H1 (cell line): ENCODE results near the gene TTC39A. TPM values are rescaled to one million over a fixed set of nuclear protein-coding genes. Genes with fewer than 3 reads are reported as not detected.

ENCODE experiments used
- CTCF ChIA-PET: fragments of 300-600 bp; sonication (Branson Sonifier 250); formaldehyde crosslinking; loops from one replicate; lab custom pipeline; 2021; ENCODE audit not compliant: partially characterized antibody; lab: Charles Lee
- POLR2A ChIA-PET: fragments of 300-600 bp; sonication (Branson Sonifier 250); formaldehyde crosslinking; loops from one replicate; lab custom pipeline; 2021; ENCODE audit warnings: inconsistent platforms; ENCODE audit not compliant: partially characterized antibody; lab: Charles Lee
- DNase-seq, 2 experiments: peaks; one replicate each; pipeline versions ENCODE4 v3.0.0 to v3.0.0-alpha.2; 2010 to 2022; ENCODE audit warnings: low spot score in 2 of 2, low read depth in 1 of 2, mixed read lengths in 1 of 2
- FAIRE-seq: peaks from 2 replicates; lab custom pipeline; 2011; peaks lifted over from hg19 to GRCh38; lab: Jason Lieb, UNC
- H2AFZ ChIP-seq: 2 replicates; pipeline ENCODE4 v1.8.1; 2012; ENCODE audit warnings: low read length, inconsistent platforms
- H2AK5ac ChIP-seq: 2 replicates; pipeline ENCODE4 v1.6.1; 2013; ENCODE audit warnings: low read depth, low read length
- H2BK120ac ChIP-seq: replicated peaks from 2 replicates; pipeline ENCODE3; 2013; ENCODE audit warnings: low read depth, low read length, inconsistent platforms
- H2BK12ac ChIP-seq: 2 replicates; pipeline ENCODE4 v1.6.1; 2013; ENCODE audit warnings: low read depth, low read length
- H2BK15ac ChIP-seq: 2 replicates; pipeline ENCODE4 v1.6.1; 2013; ENCODE audit warnings: low read length
- H2BK20ac ChIP-seq: 2 replicates; pipeline ENCODE4 v1.6.1; 2013; ENCODE audit warnings: low read length
- H2BK5ac ChIP-seq: 2 replicates; pipeline ENCODE4 v1.6.1; 2013; ENCODE audit warnings: low read depth, low read length
- H3K14ac ChIP-seq: 2 replicates; pipeline ENCODE4 v1.6.1; 2013; ENCODE audit warnings: inconsistent platforms; ENCODE audit not compliant: insufficient read length
- H3K18ac ChIP-seq: 2 replicates; pipeline ENCODE4 v1.6.1; 2013; ENCODE audit warnings: low read length; ENCODE audit errors: extremely low read depth
- H3K23ac ChIP-seq: 2 replicates; pipeline ENCODE4 v1.6.1; 2013; ENCODE audit warnings: inconsistent platforms; ENCODE audit not compliant: insufficient read length
- H3K23me2 ChIP-seq: 2 replicates; pipeline ENCODE4 v1.6.1; 2013; ENCODE audit warnings: low read depth, low read length
- H3K27ac ChIP-seq: 2 replicates; pipeline ENCODE4 v1.6.1; 2011; ENCODE audit warnings: low read depth, low read length, inconsistent platforms
- H3K27me3 ChIP-seq, 4 experiments: replicated peaks in 1 of 4; 1 replicate in 1 of 4; 2 replicates in 3 of 4; pipeline versions ENCODE4 v1.6.1 to v1.8.1; 2011 to 2013; ENCODE audit warnings: low read length in 3 of 4, mild to moderate bottlenecking in 3 of 4, inconsistent platforms in 2 of 4, mixed read lengths in 2 of 4, moderate library complexity in 1 of 4; ENCODE audit not compliant: control insufficient read depth in 3 of 4, insufficient read depth in 3 of 4; ENCODE audit errors: extremely low read depth in 1 of 4
- H3K36me3 ChIP-seq, 4 experiments: 2 replicates each; pipeline versions ENCODE4 v1.6.1 to v1.8.1; 2011 to 2013; ENCODE audit warnings: mild to moderate bottlenecking in 4 of 4, low read length in 3 of 4, moderate library complexity in 2 of 4, control low read depth in 1 of 4, inconsistent platforms in 1 of 4; ENCODE audit not compliant: insufficient read depth in 4 of 4, control insufficient read depth in 2 of 4
- H3K4ac ChIP-seq: replicated peaks from 2 replicates; pipeline ENCODE3; 2013; ENCODE audit warnings: low read length, low read depth, mixed read lengths, inconsistent platforms; ENCODE audit not compliant: insufficient read length
- H3K4me1 ChIP-seq, 4 experiments: replicated peaks in 1 of 4; 1 replicate in 1 of 4; 2 replicates in 3 of 4; pipeline versions ENCODE4 v1.6.1 to v1.8.1; 2011 to 2013; ENCODE audit warnings: low read length in 3 of 4, inconsistent platforms in 2 of 4, mixed read lengths in 1 of 4; ENCODE audit not compliant: insufficient read depth in 4 of 4, control insufficient read depth in 3 of 4
- H3K4me2 ChIP-seq, 2 experiments: 2 replicates each; pipeline versions ENCODE4 v1.6.1 to v1.8.1; 2011 to 2013; ENCODE audit warnings: low read depth in 2 of 2, low read length in 2 of 2, control low read depth in 1 of 2, inconsistent platforms in 1 of 2, mild to moderate bottlenecking in 1 of 2; ENCODE audit not compliant: insufficient read depth in 1 of 2
- H3K4me3 ChIP-seq, 4 experiments: fragments of 200-600, 300-600 bp in 1 of 4; sonication (generic), shearing (Covaris generic), sonication (Bioruptor Twin) in 1 of 4; 2 replicates each; pipeline versions ENCODE4 v1.5.1 to v1.8.1; 2011 to 2016; ENCODE audit warnings: low read length in 4 of 4, low read depth in 3 of 4, control low read depth in 2 of 4, inconsistent platforms in 2 of 4, mild to moderate bottlenecking in 2 of 4, mixed read lengths in 1 of 4, moderate library complexity in 1 of 4; ENCODE audit not compliant: insufficient read depth in 2 of 4; ENCODE audit errors: extremely low read depth in 1 of 4
- H3K56ac ChIP-seq: replicated peaks from 2 replicates; pipeline ENCODE3; 2013; ENCODE audit warnings: low read depth, mild to moderate bottlenecking, mixed read lengths, low read length, inconsistent platforms; ENCODE audit not compliant: insufficient read length
- H3K79me1 ChIP-seq: 2 replicates; pipeline ENCODE4 v1.6.1; 2013; ENCODE audit warnings: low read depth, low read length, control low read depth
- H3K79me2 ChIP-seq, 2 experiments: 2 replicates each; pipeline versions ENCODE4 v1.6.1 to v1.8.1; 2012 to 2013; ENCODE audit warnings: low read length in 2 of 2, mild to moderate bottlenecking in 2 of 2, inconsistent platforms in 1 of 2; ENCODE audit not compliant: insufficient read depth in 2 of 2, control insufficient read depth in 1 of 2
- H3K9ac ChIP-seq, 4 experiments: replicated peaks in 1 of 4; 1 replicate in 1 of 4; 2 replicates in 3 of 4; pipeline versions ENCODE4 v1.6.1 to v1.8.1; 2011 to 2013; ENCODE audit warnings: low read depth in 3 of 4, low read length in 3 of 4, control low read depth in 2 of 4, mild to moderate bottlenecking in 2 of 4, moderate library complexity in 2 of 4, inconsistent platforms in 1 of 4; ENCODE audit errors: extremely low read depth in 1 of 4
- H3K9me3 ChIP-seq, 2 experiments: 2 replicates each; pipeline versions ENCODE4 v1.6.1 to v1.8.1; 2012 to 2013; ENCODE audit warnings: mild to moderate bottlenecking in 2 of 2, moderate library complexity in 2 of 2, control low read depth in 1 of 2, inconsistent platforms in 1 of 2, low read depth in 1 of 2, low read length in 1 of 2, mixed read lengths in 1 of 2; ENCODE audit not compliant: insufficient read depth in 2 of 2
- H4K20me1 ChIP-seq, 2 experiments: replicated peaks in 1 of 2; 2 replicates each; pipeline versions ENCODE3 to v1.8.1; 2011 to 2013; ENCODE audit warnings: inconsistent platforms in 2 of 2, low read length in 2 of 2, mild to moderate bottlenecking in 1 of 2; ENCODE audit not compliant: insufficient read depth in 2 of 2, control insufficient read depth in 1 of 2
- H4K5ac ChIP-seq: 2 replicates; pipeline ENCODE4 v1.6.1; 2013; ENCODE audit warnings: low read length, low read depth, mixed read lengths, inconsistent platforms; ENCODE audit not compliant: insufficient read length
- H4K8ac ChIP-seq: 2 replicates; pipeline ENCODE4 v1.8.0; 2013; ENCODE audit warnings: mild to moderate bottlenecking, moderate library complexity, low read length, inconsistent platforms; ENCODE audit not compliant: insufficient read depth; ENCODE audit errors: extremely low read depth
- H4K91ac ChIP-seq: replicated peaks from 2 replicates; pipeline ENCODE3; 2013; ENCODE audit warnings: low read length, mixed read lengths, inconsistent platforms; ENCODE audit not compliant: insufficient read length
- BACH1 ChIP-seq: IDR thresholded peaks from 2 replicates; pipeline ENCODE4 v1.6.1; 2012; ENCODE audit warnings: low read length, improper control_type of control experiment
- CBX5 ChIP-seq: fragments of 300-800, 300-1000 bp; sonication (generic); IDR thresholded peaks from 2 replicates; pipeline ENCODE4 v1.7.1; 2016; ENCODE audit warnings: antibody characterized with exemption, low read length, low read depth
- EP300 ChIP-seq, 2 experiments: IDR thresholded peaks; 1 replicate in 1 of 2; 2 replicates in 1 of 2; pipeline ENCODE4 v1.6.1; 2011 to 2012; ENCODE audit warnings: low read depth in 2 of 2, low read length in 2 of 2, mild to moderate bottlenecking in 2 of 2, borderline replicate concordance in 1 of 2, inconsistent platforms in 1 of 2, moderate library complexity in 1 of 2
- HDAC2 ChIP-seq, 2 experiments: fragments of 300-600 bp in 1 of 2; sonication (generic) in 1 of 2; IDR thresholded peaks; 2 replicates each; pipeline ENCODE4 v1.6.1; 2011 to 2012; ENCODE audit warnings: low read depth in 2 of 2, low read length in 2 of 2, mild to moderate bottlenecking in 2 of 2, moderate library complexity in 2 of 2, borderline replicate concordance in 1 of 2, inconsistent platforms in 1 of 2
- KDM1A ChIP-seq: fragments of 200-600, 300-600 bp; sonication (generic); IDR thresholded peaks from 2 replicates; pipeline ENCODE4 v1.7.1; 2016; ENCODE audit warnings: mild to moderate bottlenecking, low read length, borderline replicate concordance
- SIX5 ChIP-seq: IDR thresholded peaks from 2 replicates; pipeline ENCODE4 v1.6.1; 2011; ENCODE audit warnings: mild to moderate bottlenecking, low read depth, low read length
- TEAD4 ChIP-seq: IDR thresholded peaks from 2 replicates; pipeline ENCODE4 v1.6.1; 2012; ENCODE audit warnings: low read depth, low read length, inconsistent platforms, mixed read lengths
- ZNF274 ChIP-seq: IDR thresholded peaks from 2 replicates; pipeline ENCODE4 v1.7.0; 2012; ENCODE audit warnings: low read length, borderline replicate concordance; ENCODE audit errors: extremely low read depth
- WGBS, 2 experiments: shearing (Covaris generic) in 1 of 2; methylation state at CpG; one replicate each; pipeline versions ENCODE4 v1.1.6 to v1.1.7; 2013 to 2015; ENCODE audit warnings: low lambda C conversion rate in 2 of 2, mixed read lengths in 2 of 2, inconsistent platforms in 1 of 2, low coverage in 1 of 2, missing lambda C conversion rate in 1 of 2; ENCODE audit not compliant: insufficient replicate concordance in 2 of 2, insufficient coverage in 1 of 2, insufficient read length in 1 of 2; ENCODE audit errors: extremely low coverage in 1 of 2, missing lambda C conversion rate in 1 of 2; 5-methylcytosine and 5-hydroxymethylcytosine counted together
- polyA plus RNA-seq, 7 experiments: library from polyadenylated mRNA; depleted of rRNA in 3 of 7; stranded (reverse) in 5 of 7; unstranded in 2 of 7; fragments of >200 nt in 5 of 7; fragments of 200-250 nt in 2 of 7; gene quantifications; 1 replicate in 5 of 7; 2 replicates in 1 of 7; 4 replicates in 1 of 7; pipeline versions ENCODE4 v1.2.1 to v1.2.3, GENCODE V29; 2011 to 2013; ENCODE audit warnings: missing spikeins in 2 of 7, mixed read lengths in 2 of 7
- total RNA-seq: library from RNA; stranded (reverse); fragmentation: NEBNext Ultra II Directional; extraction: Animal tissue kit (Norgen Biotek cat#: 25700); gene quantifications from 2 replicates; pipeline ENCODE4 v1.2.1, GENCODE V29; 2021
- TF ChIP-seq, protein P1 (sequence below): IDR thresholded peaks from 2 replicates; pipeline ENCODE4 v1.6.1; 2012; ENCODE audit warnings: inconsistent platforms
- TF ChIP-seq, protein P2 (sequence below): IDR thresholded peaks from 2 replicates; pipeline ENCODE4 v1.6.1; 2011; ENCODE audit warnings: low read length, improper control_type of control experiment

TTC39A gene
- total and polyA plus RNA-seq, 2 of the 8 experiments (the other 6 are each of a cell fraction or from before 2014, with no cell fraction given), result 5.5 to 5.8 TPM

DNA sequence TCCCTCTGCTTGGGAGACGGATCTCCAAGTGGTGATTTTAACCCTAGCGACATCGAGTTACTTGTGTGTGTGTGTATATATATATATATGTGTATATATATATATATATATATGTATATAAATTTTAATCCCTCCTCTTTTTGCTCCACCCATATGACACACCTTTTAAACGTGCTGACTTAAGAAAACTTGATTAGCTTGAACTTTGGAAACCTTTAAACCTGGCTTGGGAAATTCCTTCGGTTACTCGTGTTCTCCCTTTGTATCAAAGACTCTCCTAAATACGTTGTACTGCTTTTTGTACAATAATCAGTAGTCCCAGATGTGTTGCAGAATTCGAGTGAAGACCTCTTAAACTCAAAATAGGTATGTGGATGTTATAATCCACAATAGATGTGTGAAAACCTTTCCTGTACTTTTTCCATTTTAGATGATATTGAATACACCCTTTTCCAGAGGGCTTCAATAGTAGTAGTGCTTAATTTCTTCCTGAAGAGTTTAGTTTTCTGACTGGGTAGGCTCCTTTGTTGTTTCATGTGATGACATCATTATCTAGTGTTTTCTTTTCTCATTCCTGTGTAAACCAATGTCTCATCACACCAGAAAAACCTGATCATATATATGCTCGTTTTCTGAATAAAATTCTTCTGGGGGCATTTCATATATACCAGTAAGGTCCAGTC, 92.9 kb downstream of the TTC39A start:
- POLR2A ChIA-PET, result interaction anchor here (1.0 to 1.1 kb wide), 2 partner anchors 11 to 15 kb away, joined by 3 to 4 read pairs; no protein-coding TSS in a partner anchor
- Histone ChIP-seq H3K14ac (no peak overlapping the region), H2BK120ac (no peak overlapping the region), H3K4me3 (peak overlapping the region; percentile 66 to 98 (median 85)), H4K8ac (no peak overlapping the region), H3K27me3 (no peaks in the 10 kb centered on the region; a peak in 1 of 7 replicates), H2BK12ac (no peak overlapping the region), H2BK15ac (no peak overlapping the region), H3K18ac (no peak overlapping the region), H4K5ac (no peak overlapping the region), H3K27ac (no peak overlapping the region), H3K23ac (no peak overlapping the region), H3K56ac (no peak overlapping the region), H3K23me2 (peaks cover 5% of the 10 kb centered on the region; the same call in 1 of the 2 replicates), H3K9me3 (no peaks in the 10 kb centered on the region), H4K20me1 (peaks cover 3 to 10% of the 10 kb centered on the region in 2 experiments), H3K4me2 (peak overlapping the region; percentile 77 to 90), H3K79me1 (peaks cover 6% of the 10 kb centered on the region), H3K79me2 (peaks cover 7 to 60% of the 10 kb centered on the region in 2 experiments; a peak in 3 of 4 replicates), H4K91ac (no peak overlapping the region), H3K4me1 (peaks cover 0 to 7% (median 3%) of the 10 kb centered on the region in 4 experiments; a peak in 6 of 7 replicates), H2AK5ac (no peak overlapping the region), H3K4ac (no peak overlapping the region), H2BK20ac (no peak overlapping the region), H2BK5ac (no peak overlapping the region), H3K9ac (peak overlapping the region in 3 of 4 experiments; percentile 11 to 53 (median 40); a peak in 2 of 7 replicates), H3K36me3 (no peaks in the 10 kb centered on the region; a peak in 1 of 8 replicates), H2AFZ (no peak overlapping the region)
- DNase-seq, result no peak
- FAIRE-seq, result no peak
- WGBS, 2 experiments, result 42% methylated on average over 9 of the region's 9 CpGs; no CpG with 5 or more reads in 1 of the 2 experiments
- CTCF ChIA-PET, result interaction anchor here (1.2 kb wide), 1 partner anchor 59 kb away, joined by 5 read pairs; no protein-coding TSS in a partner anchor
- no peak for TF ChIP-seq KDM1A
- TF ChIP-seq, protein P1, sequence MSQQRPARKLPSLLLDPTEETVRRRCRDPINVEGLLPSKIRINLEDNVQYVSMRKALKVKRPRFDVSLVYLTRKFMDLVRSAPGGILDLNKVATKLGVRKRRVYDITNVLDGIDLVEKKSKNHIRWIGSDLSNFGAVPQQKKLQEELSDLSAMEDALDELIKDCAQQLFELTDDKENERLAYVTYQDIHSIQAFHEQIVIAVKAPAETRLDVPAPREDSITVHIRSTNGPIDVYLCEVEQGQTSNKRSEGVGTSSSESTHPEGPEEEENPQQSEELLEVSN, result no peak
- TF ChIP-seq HDAC2 (IDR thresholded peaks at IDR 0.05; ENCODE audit: borderline replicate concordance in 1 of 2, low read depth in 2 of 2, low read length in 2 of 2), result no peak
- no peak for TF ChIP-seq BACH1
- no peak for TF ChIP-seq ZNF274
- no peak for TF ChIP-seq CBX5
- TF ChIP-seq TEAD4, result no peak
- no peak for TF ChIP-seq SIX5
- TF ChIP-seq, protein P2, sequence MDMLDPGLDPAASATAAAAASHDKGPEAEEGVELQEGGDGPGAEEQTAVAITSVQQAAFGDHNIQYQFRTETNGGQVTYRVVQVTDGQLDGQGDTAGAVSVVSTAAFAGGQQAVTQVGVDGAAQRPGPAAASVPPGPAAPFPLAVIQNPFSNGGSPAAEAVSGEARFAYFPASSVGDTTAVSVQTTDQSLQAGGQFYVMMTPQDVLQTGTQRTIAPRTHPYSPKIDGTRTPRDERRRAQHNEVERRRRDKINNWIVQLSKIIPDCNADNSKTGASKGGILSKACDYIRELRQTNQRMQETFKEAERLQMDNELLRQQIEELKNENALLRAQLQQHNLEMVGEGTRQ, result no peak
- no peak for TF ChIP-seq EP300 (IDR thresholded peaks at IDR 0.05; ENCODE audit: borderline replicate concordance in 1 of 2, low read depth in 2 of 2, low read length in 2 of 2)
